ENCODE measurements around the gene MAVS.

DNA sequence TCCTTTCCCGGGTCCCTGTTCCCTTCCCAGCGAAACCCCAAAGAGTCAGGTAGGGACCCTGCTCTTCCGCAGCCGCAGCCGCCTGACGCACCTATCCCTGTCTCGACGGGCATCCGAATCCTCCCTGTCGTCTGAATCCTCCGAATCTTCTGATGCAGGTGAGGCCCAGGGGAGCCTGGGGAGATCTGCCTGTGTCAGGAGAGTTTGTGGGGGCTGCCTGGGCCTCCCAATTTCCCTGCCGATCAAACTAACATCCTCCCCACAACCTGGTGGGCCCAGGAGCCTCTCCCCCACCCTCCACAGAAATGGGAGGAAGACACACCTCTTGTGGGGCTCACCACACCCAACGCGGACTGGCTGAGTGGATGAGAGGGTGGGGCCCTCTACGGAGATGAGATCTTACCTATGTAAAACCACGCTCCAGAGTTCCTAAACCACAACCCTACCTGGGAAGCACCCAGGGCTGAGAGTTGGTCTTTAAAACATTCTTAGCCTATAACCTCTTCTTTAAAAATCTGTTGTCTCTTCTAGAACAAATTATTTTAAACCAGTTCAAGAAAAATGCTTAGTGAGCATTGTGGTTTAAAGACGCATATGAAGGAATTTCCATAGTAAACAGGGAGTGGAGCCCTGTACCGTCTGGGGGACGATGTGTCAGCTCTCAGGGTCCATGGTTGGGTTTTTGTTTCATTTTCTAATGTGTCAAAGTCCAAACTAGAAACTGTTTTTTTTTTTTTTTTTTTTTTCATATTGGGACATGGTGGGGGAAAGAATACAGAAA lies 48.9 kb upstream of the MAVS start:
- TF ChIP-seq, protein P1, sequence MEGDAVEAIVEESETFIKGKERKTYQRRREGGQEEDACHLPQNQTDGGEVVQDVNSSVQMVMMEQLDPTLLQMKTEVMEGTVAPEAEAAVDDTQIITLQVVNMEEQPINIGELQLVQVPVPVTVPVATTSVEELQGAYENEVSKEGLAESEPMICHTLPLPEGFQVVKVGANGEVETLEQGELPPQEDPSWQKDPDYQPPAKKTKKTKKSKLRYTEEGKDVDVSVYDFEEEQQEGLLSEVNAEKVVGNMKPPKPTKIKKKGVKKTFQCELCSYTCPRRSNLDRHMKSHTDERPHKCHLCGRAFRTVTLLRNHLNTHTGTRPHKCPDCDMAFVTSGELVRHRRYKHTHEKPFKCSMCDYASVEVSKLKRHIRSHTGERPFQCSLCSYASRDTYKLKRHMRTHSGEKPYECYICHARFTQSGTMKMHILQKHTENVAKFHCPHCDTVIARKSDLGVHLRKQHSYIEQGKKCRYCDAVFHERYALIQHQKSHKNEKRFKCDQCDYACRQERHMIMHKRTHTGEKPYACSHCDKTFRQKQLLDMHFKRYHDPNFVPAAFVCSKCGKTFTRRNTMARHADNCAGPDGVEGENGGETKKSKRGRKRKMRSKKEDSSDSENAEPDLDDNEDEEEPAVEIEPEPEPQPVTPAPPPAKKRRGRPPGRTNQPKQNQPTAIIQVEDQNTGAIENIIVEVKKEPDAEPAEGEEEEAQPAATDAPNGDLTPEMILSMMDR (IDR thresholded peaks at IDR 0.05; ENCODE audit: borderline replicate concordance, extremely low read depth, low read length, poor library complexity, severe bottlenecking): no peak
- TF ChIP-seq EZH2 (IDR thresholded peaks at IDR 0.05; ENCODE audit: borderline replicate concordance, low read depth, low read length, severe bottlenecking): no peak

Data from DND-41 (cell line).